Measurements from ENCODE around the gene ZDHHC18. TPM values are rescaled to one million over a fixed set of nuclear protein-coding genes. Genes with fewer than 3 reads are reported as not detected.

Gene ZDHHC18, protein sequence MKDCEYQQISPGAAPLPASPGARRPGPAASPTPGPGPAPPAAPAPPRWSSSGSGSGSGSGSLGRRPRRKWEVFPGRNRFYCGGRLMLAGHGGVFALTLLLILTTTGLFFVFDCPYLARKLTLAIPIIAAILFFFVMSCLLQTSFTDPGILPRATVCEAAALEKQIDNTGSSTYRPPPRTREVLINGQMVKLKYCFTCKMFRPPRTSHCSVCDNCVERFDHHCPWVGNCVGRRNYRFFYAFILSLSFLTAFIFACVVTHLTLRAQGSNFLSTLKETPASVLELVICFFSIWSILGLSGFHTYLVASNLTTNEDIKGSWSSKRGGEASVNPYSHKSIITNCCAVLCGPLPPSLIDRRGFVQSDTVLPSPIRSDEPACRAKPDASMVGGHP
- 5.1 and 11.2 TPM in 2 replicates for total RNA-seq

DNA sequence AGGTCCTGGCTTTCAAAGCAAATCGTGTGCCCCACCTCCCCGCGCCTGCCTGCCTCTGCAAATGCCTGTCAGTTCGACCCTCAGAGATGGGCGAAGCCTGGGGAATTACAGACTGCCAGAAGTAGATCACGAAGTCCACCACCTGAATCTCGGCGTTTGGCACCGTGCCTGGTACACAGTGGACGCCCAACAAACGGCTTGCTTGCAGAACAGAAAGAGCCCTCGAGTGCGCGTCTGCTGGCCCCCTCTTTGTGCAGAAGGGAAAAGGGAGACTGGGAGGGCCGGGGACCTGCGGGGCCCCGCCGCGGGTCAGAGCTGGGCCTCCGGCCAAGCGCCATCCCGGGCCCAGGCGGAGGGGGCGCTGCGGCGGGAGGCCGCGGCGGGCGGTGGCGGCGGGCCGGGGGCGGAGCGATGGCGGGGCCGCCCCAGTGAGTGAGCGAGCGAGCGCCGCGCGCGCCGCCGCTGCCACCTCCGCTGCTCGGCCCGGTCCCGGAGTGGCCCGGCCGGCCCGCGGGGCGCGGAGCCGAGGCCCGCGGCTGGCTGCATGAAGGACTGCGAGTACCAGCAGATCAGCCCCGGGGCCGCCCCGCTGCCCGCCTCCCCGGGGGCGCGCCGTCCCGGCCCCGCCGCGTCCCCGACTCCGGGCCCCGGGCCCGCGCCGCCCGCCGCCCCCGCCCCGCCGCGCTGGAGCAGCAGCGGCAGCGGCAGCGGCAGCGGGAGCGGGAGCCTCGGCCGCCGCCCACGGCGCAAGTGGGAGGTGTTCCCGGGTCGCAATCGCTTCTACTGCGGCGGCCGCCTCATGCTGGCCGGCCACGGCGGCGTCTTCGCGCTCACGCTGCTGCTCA, at the start of gene ZDHHC18:
Gene ZDHHC18, plus strand, starts transcription at position 428 of the 845 bp plus-strand sequence. Its CDS starts 117 bp downstream, at position 545.

DNA sequence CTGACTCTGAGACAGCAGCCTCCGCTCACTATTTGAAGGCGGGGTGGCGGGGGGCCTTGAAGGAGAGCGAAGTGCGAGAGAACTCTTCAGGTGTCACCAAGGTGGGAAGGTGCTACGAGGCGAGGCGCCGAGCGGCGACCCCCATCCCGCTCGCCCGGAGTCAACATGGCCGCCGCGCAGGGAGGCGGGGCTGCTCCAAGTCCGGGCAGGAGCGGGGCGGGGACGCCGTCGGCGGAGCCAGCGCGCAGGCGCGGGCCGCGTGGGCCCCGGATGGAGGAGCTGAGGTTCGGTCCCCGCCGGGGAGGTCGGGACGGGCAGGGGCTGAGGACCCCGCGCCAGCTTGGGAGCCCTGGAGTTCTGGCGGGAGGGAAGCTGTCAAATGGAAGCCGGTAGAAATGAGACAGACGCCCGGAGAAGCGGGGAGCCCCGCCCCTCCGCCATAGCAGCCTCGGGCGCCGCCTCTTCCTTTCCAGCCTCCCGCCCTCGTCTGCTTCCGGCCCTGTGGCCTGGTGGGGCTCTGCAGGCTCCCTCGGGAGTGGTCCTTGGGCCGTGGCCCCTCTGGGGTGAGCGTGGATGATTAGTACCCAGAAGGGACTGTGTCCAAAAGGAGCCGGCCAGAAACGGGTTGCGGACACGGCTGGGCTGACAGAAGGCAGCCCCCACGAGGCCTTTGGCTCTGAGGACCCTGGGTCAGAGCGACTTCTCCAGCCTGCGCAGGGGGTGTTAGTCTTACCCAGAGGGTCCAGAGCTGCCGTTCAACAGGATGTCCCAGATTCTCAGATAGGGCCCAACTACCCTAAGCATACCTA, 38.6 kb upstream of the ZDHHC18 start, which contains the start of gene PIGV:
Gene PIGV, plus strand, starts transcription at position 245 of the 809 bp plus-strand sequence. CDS start 2,866 bp downstream, outside the sequence.

DNA sequence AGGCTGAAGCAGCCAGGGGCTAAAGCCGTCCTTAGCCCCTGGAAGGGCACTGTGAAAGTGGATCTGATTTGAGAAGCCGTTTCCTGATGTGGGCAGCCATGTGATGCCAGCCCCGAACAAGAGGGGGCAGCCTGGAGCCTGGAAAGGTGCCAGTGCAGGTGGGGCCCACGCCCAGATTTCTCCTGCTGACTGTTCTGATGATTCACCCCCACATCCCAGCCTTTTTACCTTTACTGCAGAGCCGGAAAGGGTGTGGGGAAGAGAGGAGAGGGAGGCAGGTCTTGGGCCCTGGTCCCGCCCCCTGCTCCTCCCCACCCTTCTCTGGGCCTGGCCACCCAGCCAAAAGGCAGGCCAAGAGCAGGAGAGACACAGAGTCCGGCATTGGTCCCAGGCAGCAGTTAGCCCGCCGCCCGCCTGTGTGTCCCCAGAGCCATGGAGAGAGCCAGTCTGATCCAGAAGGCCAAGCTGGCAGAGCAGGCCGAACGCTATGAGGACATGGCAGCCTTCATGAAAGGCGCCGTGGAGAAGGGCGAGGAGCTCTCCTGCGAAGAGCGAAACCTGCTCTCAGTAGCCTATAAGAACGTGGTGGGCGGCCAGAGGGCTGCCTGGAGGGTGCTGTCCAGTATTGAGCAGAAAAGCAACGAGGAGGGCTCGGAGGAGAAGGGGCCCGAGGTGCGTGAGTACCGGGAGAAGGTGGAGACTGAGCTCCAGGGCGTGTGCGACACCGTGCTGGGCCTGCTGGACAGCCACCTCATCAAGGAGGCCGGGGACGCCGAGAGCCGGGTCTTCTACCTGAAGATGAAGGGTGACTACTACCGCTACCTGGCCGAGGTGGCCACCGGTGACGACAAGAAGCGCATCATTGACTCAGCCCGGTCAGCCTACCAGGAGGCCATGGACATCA, 36.5 kb downstream of the ZDHHC18 start, which contains the start of gene SFN:
Gene SFN, plus strand, starts transcription at position 369 of the 904 bp plus-strand sequence. Its CDS starts 64 bp downstream, at position 433.

DNA sequence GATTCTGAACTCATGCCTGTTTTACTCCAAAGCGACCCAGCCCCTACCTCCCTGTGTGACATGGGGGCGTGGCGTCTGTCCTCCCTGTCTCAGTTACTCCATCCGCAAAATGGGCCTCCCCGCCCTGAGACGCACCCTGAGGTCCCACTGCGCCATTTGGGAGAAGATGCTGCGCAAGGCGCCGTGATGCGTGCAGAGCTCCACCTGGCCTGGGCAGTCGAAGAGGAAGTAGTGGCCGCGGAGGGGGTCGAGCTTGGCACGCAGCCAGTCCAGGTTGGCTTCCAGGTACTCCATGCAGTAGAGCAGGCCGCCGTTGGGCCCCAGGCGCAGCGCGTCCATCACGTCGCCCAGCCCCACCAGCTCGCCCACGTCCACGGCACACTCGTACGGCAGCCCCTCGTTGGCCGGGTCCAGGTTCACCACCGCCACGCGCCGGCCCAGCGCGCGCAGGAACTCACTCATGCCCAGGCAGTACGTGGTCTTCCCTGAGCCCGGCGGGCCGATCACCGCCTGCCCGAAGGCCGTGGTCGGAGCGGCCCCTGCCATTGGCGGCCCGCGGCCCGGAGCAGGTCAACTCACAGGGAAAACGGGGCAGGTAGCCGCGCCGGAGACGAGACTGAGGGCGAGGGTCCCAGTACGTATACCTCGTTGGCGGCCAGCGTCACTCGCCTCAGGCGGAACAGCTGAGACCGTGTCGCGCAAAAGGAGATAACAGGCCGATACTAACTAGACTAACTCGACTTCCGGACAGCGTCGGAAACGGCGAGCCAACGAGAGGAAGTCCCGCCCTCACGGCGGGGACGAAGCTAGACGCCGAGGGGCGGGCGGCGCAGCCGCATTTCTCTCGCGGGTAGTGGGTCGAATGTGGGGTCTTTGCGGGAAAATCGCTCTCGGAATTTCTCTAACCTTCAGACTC, 63.3 kb downstream of the ZDHHC18 start, which contains the start of gene GPN2:
Gene GPN2, minus strand, starts transcription at position 733 of the 916 bp plus-strand sequence. Its CDS starts 187 bp downstream, at position 546.

DNA sequence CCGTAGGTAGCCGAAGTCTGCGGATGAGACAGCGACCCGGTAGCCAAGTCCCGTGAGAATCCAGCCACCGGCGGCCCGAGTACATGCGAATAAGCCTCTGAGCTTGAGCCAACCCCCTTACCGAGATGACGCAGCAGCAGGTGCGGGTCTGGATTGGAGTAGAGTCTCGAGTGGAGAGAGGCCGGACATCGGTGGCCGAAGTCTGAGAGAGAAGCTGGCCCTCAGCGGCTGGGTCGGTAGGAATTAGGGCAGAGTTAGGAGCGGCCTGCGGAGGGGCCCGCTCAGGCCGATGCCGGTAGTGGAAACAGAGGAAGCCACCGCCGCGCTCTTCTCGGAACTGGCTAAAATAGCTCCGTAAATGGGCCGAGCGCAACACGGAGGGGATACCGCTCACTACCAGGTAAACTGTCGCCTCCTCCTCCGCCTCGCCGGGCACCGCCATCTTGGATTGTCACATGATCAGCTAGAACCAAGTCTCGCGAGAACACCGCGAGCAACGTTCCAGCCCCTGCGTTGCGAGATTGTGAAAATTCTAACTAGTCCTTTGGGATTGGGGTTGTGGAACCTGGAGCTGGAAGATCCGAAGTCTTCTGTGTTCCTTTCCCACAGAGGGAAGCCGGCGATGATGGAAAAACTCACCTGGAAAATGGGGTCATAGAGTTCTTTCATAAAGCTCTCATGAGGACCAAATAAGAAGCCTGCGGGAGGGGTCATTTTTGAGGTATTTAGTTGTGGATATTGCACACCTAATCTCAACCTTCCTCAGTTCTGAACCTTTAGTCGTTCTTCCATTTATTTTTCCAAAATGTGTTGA, 73.7 kb downstream of the ZDHHC18 start, which contains the start of gene GPATCH3:
Gene GPATCH3, minus strand, starts transcription at position 467 of the 814 bp plus-strand sequence. Its CDS starts 25 bp downstream, at position 442.

Other genes starting within 250 kb of the ZDHHC18 start
- gene ARID1A, start 130.7 kb upstream of the ZDHHC18 start, total RNA-seq = 17.4 and 33.6 TPM in 2 replicates
- gene PIGV, start 38.7 kb upstream of the ZDHHC18 start, total RNA-seq = 16.9 and 26.0 TPM in 2 replicates
- 0.17 and 1.6 TPM in 2 replicates for gene SFN, start 36.5 kb downstream of the ZDHHC18 start, total RNA-seq
- gene GPN2, start 63.6 kb downstream of the ZDHHC18 start, total RNA-seq = 11.3 and 14.2 TPM in 2 replicates
- 7.4 and 10.6 TPM in 2 replicates for gene GPATCH3, start 73.8 kb downstream of the ZDHHC18 start, total RNA-seq
- gene NR0B2, start 87.3 kb downstream of the ZDHHC18 start, total RNA-seq = not detected in 2 replicates
- gene NUDC, start 95.1 kb downstream of the ZDHHC18 start, total RNA-seq = 23.0 and 28.8 TPM in 2 replicates
- not detected in 2 replicates for gene KDF1, start 133.8 kb downstream of the ZDHHC18 start, total RNA-seq
- gene TRNP1, start 167.0 kb downstream of the ZDHHC18 start, total RNA-seq = 33.5 and 59.7 TPM in 2 replicates
- 1.7 and 2.8 TPM in 2 replicates for gene TENT5B, start 186.2 kb downstream of the ZDHHC18 start, total RNA-seq

Measured in smooth muscle cell of trachea (primary cell).